HepG2 (cell line): ENCODE measurements around the gene ZNF444. TPM values are rescaled to one million over a fixed set of nuclear protein-coding genes. Genes with fewer than 3 reads are reported as not detected.

Experiments
- ATM ChIP-seq: fragments of 450-650 bp; IDR thresholded peaks from 2 replicates; pipeline ENCODE4 v1.7.1; 2017; ENCODE audit warnings: mild to moderate bottlenecking, borderline replicate concordance
- BORCS8-MEF2B ChIP-seq: sonication (generic); formaldehyde crosslinking; IDR thresholded peaks from 2 replicates; pipeline ENCODE4 v1.8.0; 2022; ENCODE audit warnings: mild to moderate bottlenecking, missing genetic modification reagents
- CEBPG ChIP-seq: IDR thresholded peaks from 2 replicates; pipeline ENCODE4 v1.6.1; 2016
- DNMT3B ChIP-seq: conservative IDR thresholded peaks from 2 replicates; pipeline ENCODE4 v1.6.1; 2016; ENCODE audit warnings: missing biosample characterization, control low read depth
- KMT2B ChIP-seq: IDR thresholded peaks from 2 replicates; pipeline ENCODE4 v1.6.1; 2016; ENCODE audit warnings: missing genetic modification reagents, missing compliant biosample characterization
- LCORL ChIP-seq, 2 experiments: fragments of 450-650 bp in 1 of 2; sonication (generic) in 1 of 2; formaldehyde crosslinking in 1 of 2; IDR thresholded peaks; 2 replicates each; pipeline versions ENCODE4 v1.5.0 to v1.6.1; 2017 to 2020; ENCODE audit warnings: antibody characterized with exemption in 1 of 2, missing genetic modification reagents in 1 of 2
- NFIC ChIP-seq: IDR thresholded peaks from 2 replicates; pipeline ENCODE4 v1.6.1; 2012; ENCODE audit warnings: mild to moderate bottlenecking, low read length, inconsistent platforms
- NPAS2 ChIP-seq: sonication (generic); formaldehyde crosslinking; IDR thresholded peaks from 2 replicates; pipeline ENCODE4 v1.8.0; 2022; ENCODE audit warnings: mild to moderate bottlenecking, missing genetic modification reagents, borderline replicate concordance
- NR2F1 ChIP-seq, 2 experiments: fragments of 450-650 bp in 1 of 2; formaldehyde crosslinking in 1 of 2; IDR thresholded peaks; 2 replicates each; pipeline versions ENCODE4 v1.5.0 to v1.6.1; 2016 to 2020; ENCODE audit warnings: mild to moderate bottlenecking in 1 of 2, missing compliant biosample characterization in 1 of 2, missing genetic modification reagents in 1 of 2, moderate library complexity in 1 of 2
- RARG ChIP-seq: sonication (generic); formaldehyde crosslinking; IDR thresholded peaks from 2 replicates; pipeline ENCODE4 v1.4.0; 2020; ENCODE audit warnings: low read depth, mild to moderate bottlenecking, missing genetic modification reagents
- RBFOX2 ChIP-seq: fragments of 200-400 bp; formaldehyde crosslinking; IDR thresholded peaks from 2 replicates; pipeline ENCODE4 v1.6.1; 2017; ENCODE audit warnings: low read depth, mild to moderate bottlenecking, low read length
- RFXANK ChIP-seq: IDR thresholded peaks from 2 replicates; pipeline ENCODE4 v1.6.1; 2016
- SALL2 ChIP-seq: sonication (generic); formaldehyde crosslinking; IDR thresholded peaks from 2 replicates; pipeline ENCODE4 v1.8.1; 2023; ENCODE audit warnings: mild to moderate bottlenecking, missing genetic modification reagents, inconsistent platforms
- SIX4 ChIP-seq: sonication (generic); formaldehyde crosslinking; IDR thresholded peaks from 2 replicates; pipeline ENCODE4 v1.4.0; 2020; ENCODE audit warnings: missing genetic modification reagents
- SMARCE1 ChIP-seq: fragments of 450-650 bp; IDR thresholded peaks from 2 replicates; pipeline ENCODE4 v1.6.1; 2017; ENCODE audit warnings: borderline replicate concordance
- SP1 ChIP-seq, 2 experiments: fragments of 450-650 bp in 1 of 2; sonication (generic) in 1 of 2; formaldehyde crosslinking in 1 of 2; IDR thresholded peaks; 2 replicates each; pipeline versions ENCODE4 v1.4.0 to v1.6.1; 2016 to 2020; ENCODE audit warnings: missing genetic modification reagents in 1 of 2
- TAF1 ChIP-seq: sonication (generic); formaldehyde crosslinking; IDR thresholded peaks from 2 replicates; pipeline ENCODE4 v1.4.0; 2020; ENCODE audit warnings: missing genetic modification reagents
- TERF1 ChIP-seq: sonication (generic); formaldehyde crosslinking; IDR thresholded peaks from 2 replicates; pipeline ENCODE4 v1.8.0; 2022; ENCODE audit warnings: mild to moderate bottlenecking, missing genetic modification reagents, moderate library complexity
- USF2 ChIP-seq, 2 experiments: sonication (generic) in 1 of 2; formaldehyde crosslinking in 1 of 2; IDR thresholded peaks; 2 replicates each; pipeline versions ENCODE4 v1.5.1 to v1.6.1; 2011 to 2020; ENCODE audit warnings: borderline replicate concordance in 1 of 2, low read depth in 1 of 2, low read length in 1 of 2, mild to moderate bottlenecking in 1 of 2, missing genetic modification reagents in 1 of 2, moderate library complexity in 1 of 2
- ZNF224 ChIP-seq: sonication (generic); formaldehyde crosslinking; IDR thresholded peaks from 2 replicates; pipeline ENCODE4 v1.5.0; 2020; ENCODE audit warnings: mild to moderate bottlenecking, missing genetic modification reagents
- ZNF24 ChIP-seq: fragments of 450-650 bp; IDR thresholded peaks from 2 replicates; pipeline ENCODE4 v1.6.1; 2017; ENCODE audit warnings: antibody characterized with exemption, mild to moderate bottlenecking
- ZNF362 ChIP-seq: sonication (generic); formaldehyde crosslinking; IDR thresholded peaks from 2 replicates; pipeline ENCODE4 v1.4.0; 2020; ENCODE audit warnings: missing genetic modification reagents, mild to moderate bottlenecking, borderline replicate concordance
- ZNF512 ChIP-seq: sonication (generic); formaldehyde crosslinking; IDR thresholded peaks from 2 replicates; pipeline ENCODE4 v1.4.0; 2020; ENCODE audit warnings: mild to moderate bottlenecking, missing genetic modification reagents
- ZSCAN29 ChIP-seq: sonication (generic); formaldehyde crosslinking; conservative IDR thresholded peaks from 2 replicates; pipeline ENCODE4 v1.4.0; 2020; ENCODE audit warnings: mild to moderate bottlenecking, missing genetic modification reagents
- polyA plus RNA-seq, 8 experiments: library from polyadenylated mRNA; depleted of rRNA in 3 of 8; stranded (reverse) in 7 of 8; unstranded in 1 of 8; fragments of >200 nt; fragmentation: Illumina TruSeq in 4 of 8; extraction: Trizol in 4 of 8; gene quantifications; 2 replicates each; pipeline versions ENCODE4 v1.2.1 to v1.2.3, GENCODE V29; 2011 to 2016; ENCODE audit warnings: low read depth in 4 of 8, missing spikeins in 1 of 8, mixed read lengths in 1 of 8; ENCODE audit not compliant: insufficient read depth in 1 of 8
- total RNA-seq, 5 experiments: library from RNA; depleted of rRNA; stranded (reverse); fragments of >200 nt; fragmentation: Illumina TruSeq; extraction: Trizol; gene quantifications; 2 replicates each; pipeline ENCODE4 v1.2.3, GENCODE V29; 2016; ENCODE audit warnings: low read depth in 1 of 5

Gene ZNF444
- total and polyA plus RNA-seq, 2 of the 13 experiments (the other 11 are each of a cell fraction or from before 2014, with no cell fraction given): 27.4 to 30.3 TPM

- TF ChIP-seq USF2 (IDR thresholded peaks at IDR 0.05; ENCODE audit: low read depth, low read length) (no peak), USF2 (CRISPR knock-in tag; IDR thresholded peaks at IDR 0.05; ENCODE audit: borderline replicate concordance) (no peak), DNMT3B (CRISPR knock-in tag) (no peak), SIX4 (CRISPR knock-in tag) (no peak), ZNF224 (CRISPR knock-in tag) (no peak), TAF1 (CRISPR knock-in tag) (no peak), TERF1 (CRISPR knock-in tag) (no peak), BORCS8-MEF2B (CRISPR knock-in tag) (no peak), RBFOX2 (no peak), NFIC (no peak), ATM (no peak), ZNF24 (no peak), ZNF512 (CRISPR knock-in tag) (no peak), CEBPG (CRISPR knock-in tag) (no peak), NR2F1 (CRISPR knock-in tag; IDR thresholded peaks at IDR 0.05) (0 out of 4 replicates have a peak, but pooled peaks of 1 of the 2 experiments have one; percentile 9), ZSCAN29 (0 out of 2 replicates have a peak, but pooled peaks have one; percentile 50), NPAS2 (CRISPR knock-in tag) (no peak), SALL2 (no peak), LCORL (IDR thresholded peaks at IDR 0.05) (no peak), LCORL (CRISPR knock-in tag; IDR thresholded peaks at IDR 0.05) (peak; percentile 15; the same call in 1 of the 2 replicates), RFXANK (no peak), SP1 (IDR thresholded peaks at IDR 0.05) (no peak), SP1 (CRISPR knock-in tag; IDR thresholded peaks at IDR 0.05) (peak; percentile 31; the same call in 1 of the 2 replicates), KMT2B (CRISPR knock-in tag) (no peak; the same call in 1 of the 2 replicates), RARG (CRISPR knock-in tag) (no peak), ZNF362 (CRISPR knock-in tag) (no peak), SMARCE1 (no peak)
Measured at GRCh38 chr19:56118666-56119581, 22.2 kb upstream of the ZNF444 start (continued).
